Thyroid gland (tissue), 4 donors: Measurements from ENCODE around the gene DOK7. TPM values are rescaled to one million over a fixed set of nuclear protein-coding genes. Genes with fewer than 3 reads are reported as not detected.
A peak's percentile ranks its signal among the peaks of the same experiment; 100 is the strongest.

Experiments
- DNase-seq, 2 donors: peaks; one replicate each; pipeline ENCODE4 v3.0.0-alpha.2; 2019
- H3K27ac ChIP-seq, 3 donors: fragments of 200-600 bp; sonication (generic); 1 replicate in 2 of 3; 2 replicates in 1 of 3; pipeline ENCODE4 v1.5.1; 2016 to 2019; ENCODE audit warnings: mild to moderate bottlenecking in 1 of 3, moderate library complexity in 1 of 3
- H3K27me3 ChIP-seq: fragments of 200-600 bp; sonication (generic); one replicate; pipeline ENCODE4 v1.5.1; 2019
- H3K36me3 ChIP-seq, 2 donors: fragments of 200-600 bp; sonication (generic); one replicate each; pipeline ENCODE4 v1.5.1; 2016 to 2019
- H3K4me1 ChIP-seq, 2 donors: fragments of 200-600 bp; sonication (generic); one replicate each; pipeline ENCODE4 v1.5.1; 2017 to 2019
- H3K4me3 ChIP-seq, 3 donors: fragments of 200-600 bp; sonication (generic); replicated peaks in 1 of 3; 1 replicate in 2 of 3; 2 replicates in 1 of 3; pipeline ENCODE4 v1.5.1; 2016; ENCODE audit warnings: mild to moderate bottlenecking in 1 of 3
- H3K9me3 ChIP-seq: fragments of 200-600 bp; sonication (generic); one replicate; pipeline ENCODE4 v1.5.1; 2017
- CTCF ChIP-seq, 6 experiments: fragments of 200-600 bp in 3 of 6; fragments of 450-650 bp in 3 of 6; sonication (generic) in 3 of 6; IDR thresholded peaks; one replicate each; pipeline ENCODE4 v1.5.1; 2016 to 2019; ENCODE audit warnings: antibody characterized with exemption in 6 of 6, mild to moderate bottlenecking in 2 of 6, inconsistent platforms in 1 of 6, moderate library complexity in 1 of 6
- POLR2A ChIP-seq, 2 donors: fragments of 450-650 bp; IDR thresholded peaks; one replicate each; pipeline ENCODE4 v1.6.1; 2017; ENCODE audit warnings: antibody characterized with exemption in 2 of 2, mild to moderate bottlenecking in 2 of 2, moderate library complexity in 1 of 2
- WGBS, 2 donors: methylation state at CpG; one replicate each; pipeline ENCODE4 v1.1.5; 2017; 5-methylcytosine and 5-hydroxymethylcytosine counted together
- intact Hi-C: fragments of 100-400 bp; cut with DNase I; formaldehyde crosslinking; loops from one replicate; pipeline ENCODE4 v1.15.1; 2023
- total RNA-seq, 4 donors: library from RNA; depleted of rRNA; stranded (reverse); fragments of >200 nt; gene quantifications; one replicate each; pipeline ENCODE4 v1.2.3, GENCODE V29; 2016

The DOK7 gene
- total RNA-seq, 4 donors from 2014 or later = 0.25 to 2.7 (median 0.52) TPM

GRCh38 chr4:3475713-3476260 lies 12.7 kb downstream of the DOK7 start:
- Histone ChIP-seq H3K27me3 (no peaks in the 10 kb centered on the region), H3K4me3 (no peak overlapping the region), H3K36me3 (no peaks in the 10 kb centered on the region), H3K9me3 (no peaks in the 10 kb centered on the region), H3K27ac (no peak overlapping the region), H3K4me1 (no peaks in the 10 kb centered on the region)
- peak in 1 of 2 donors; percentile 0 for DNase-seq
- intact Hi-C loops = no loop called here
- 77 to 85% methylated on average over 18 to 21 of the region's 22 CpGs for WGBS, 2 donors
- TF ChIP-seq CTCF (IDR thresholded peaks at IDR 0.05) (no peak), POLR2A (IDR thresholded peaks at IDR 0.05) (no peak)

- intact Hi-C loops = no loop called here
Observed at GRCh38 chr4:3476341-3476747, 13.2 kb downstream of the DOK7 start.

DNA sequence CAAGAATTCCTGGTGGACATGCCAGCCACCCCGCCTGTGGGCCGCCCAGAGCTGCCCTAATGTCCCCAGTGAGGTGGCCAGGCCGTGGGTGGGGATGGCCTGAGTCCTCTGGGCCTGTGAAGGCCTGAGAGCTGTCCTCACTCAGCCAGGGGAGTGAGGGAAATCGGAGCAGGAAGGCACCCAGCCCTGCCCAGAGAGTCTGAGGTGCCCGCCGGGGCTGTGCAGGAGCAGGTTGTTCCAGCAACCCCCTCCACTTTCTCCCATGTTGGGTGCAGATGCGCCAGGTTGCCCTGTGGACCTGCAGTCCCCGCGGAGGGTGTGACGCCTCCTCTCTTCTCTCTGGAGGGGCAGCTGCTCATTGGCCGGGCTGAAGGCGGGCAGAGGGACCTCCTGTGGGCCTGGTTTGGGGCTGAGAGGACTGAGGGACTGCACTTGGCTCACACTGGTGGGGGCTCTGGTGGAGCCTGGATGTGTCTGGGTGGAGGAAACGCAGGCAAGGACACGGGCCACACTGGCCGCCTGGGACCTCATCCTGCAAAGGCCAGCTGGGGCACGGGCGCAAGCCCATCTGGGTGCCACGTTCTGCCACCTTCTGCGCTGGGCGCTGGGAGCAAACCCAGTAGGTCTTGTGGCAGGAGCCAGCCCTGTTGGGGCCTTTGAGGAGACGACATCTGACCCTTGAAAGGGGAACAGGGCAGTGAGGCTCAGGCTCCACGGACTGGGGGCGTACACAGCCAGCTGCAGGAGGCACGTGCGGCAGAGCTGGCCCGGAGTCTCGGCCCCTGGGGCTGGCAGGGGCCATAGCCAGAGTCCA lies 14.0 kb downstream of the DOK7 start:
- 88 to 90% methylated on average over 11 to 13 of the region's 27 CpGs for WGBS, 2 donors

More at GRCh38 chr4:3476341-3476747, 13.2 kb downstream of the DOK7 start:
- Histone ChIP-seq H3K4me1 (no peaks in the 10 kb centered on the region), H3K36me3 (no peaks in the 10 kb centered on the region), H3K27ac (no peak overlapping the region), H3K9me3 (no peaks in the 10 kb centered on the region), H3K4me3 (no peak overlapping the region), H3K27me3 (no peaks in the 10 kb centered on the region)
- peak in 1 of 2 donors; percentile 0 for DNase-seq
- TF ChIP-seq CTCF (IDR thresholded peaks at IDR 0.05) (no peak), POLR2A (IDR thresholded peaks at IDR 0.05) (no peak)
- 93 to 94% methylated on average over 14 to 19 of the region's 22 CpGs for WGBS, 2 donors

DNA sequence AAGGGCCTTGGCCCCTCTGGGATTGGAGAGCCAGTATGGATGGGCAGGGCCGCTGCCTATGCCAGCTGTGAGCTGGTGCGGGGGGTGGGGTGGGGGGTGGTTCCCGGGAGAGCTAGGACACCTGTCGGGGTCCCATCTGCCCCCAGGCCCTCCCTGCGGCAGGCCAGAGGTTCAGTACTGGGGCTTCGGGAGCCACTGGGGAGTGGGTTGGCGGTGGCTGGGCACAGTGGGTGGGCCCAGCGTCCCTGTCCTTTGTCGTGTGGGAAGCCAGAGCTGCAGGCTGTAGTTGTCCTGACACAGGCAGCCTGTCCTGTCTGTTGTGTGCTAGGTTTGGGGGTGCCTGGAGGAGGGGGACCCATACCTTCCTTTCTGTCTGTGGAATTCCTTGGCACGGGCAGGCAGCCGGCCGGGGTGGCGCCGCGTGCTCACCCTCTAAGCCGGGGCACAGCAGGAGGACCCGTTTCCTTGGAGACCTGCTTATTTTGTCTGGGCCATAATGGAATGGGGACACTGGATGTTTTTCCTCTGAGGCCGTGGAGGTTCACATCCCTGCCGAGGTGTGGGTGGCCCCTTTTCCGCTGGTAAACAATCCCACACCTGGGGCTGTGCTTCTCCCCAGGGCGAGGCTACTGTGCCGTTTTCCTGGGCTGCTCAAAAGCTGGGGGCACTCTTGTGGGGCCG lies 14.8 kb downstream of the DOK7 start:
- no peaks in the 10 kb centered on the region for H3K9me3 ChIP-seq
- DNase-seq = no peak
- intact Hi-C loops = no loop called here
- H3K27ac ChIP-seq = no peak overlapping the region
- no peaks in the 10 kb centered on the region for H3K27me3 ChIP-seq
- H3K36me3 ChIP-seq = no peaks in the 10 kb centered on the region
- 68 to 84% methylated on average over 5 to 13 of the region's 23 CpGs for WGBS, 2 donors
- no peak overlapping the region for H3K4me3 ChIP-seq
- TF ChIP-seq CTCF (IDR thresholded peaks at IDR 0.05) (no peak), POLR2A (IDR thresholded peaks at IDR 0.05) (no peak)
- no peaks in the 10 kb centered on the region for H3K4me1 ChIP-seq

More for the DNA sequence above, 14.0 kb downstream of the DOK7 start:
- DNase-seq = peak in 1 of 2 donors; percentile 0
- intact Hi-C loops = no loop called here
- no peaks in the 10 kb centered on the region for H3K4me1 ChIP-seq
- no peak overlapping the region for H3K4me3 ChIP-seq
- H3K27me3 ChIP-seq = no peaks in the 10 kb centered on the region
- no peaks in the 10 kb centered on the region for H3K9me3 ChIP-seq
- H3K36me3 ChIP-seq = no peaks in the 10 kb centered on the region
- TF ChIP-seq CTCF (IDR thresholded peaks at IDR 0.05) = no peak
- TF ChIP-seq POLR2A (IDR thresholded peaks at IDR 0.05) = no peak
- no peak overlapping the region for H3K27ac ChIP-seq
